SK-N-SH (cell line): Measurements from ENCODE around the gene OPTC. TPM values are rescaled to one million over a fixed set of nuclear protein-coding genes. Genes with fewer than 3 reads are reported as not detected.
A peak's percentile ranks its signal among the peaks of the same experiment; 100 is the strongest.

Experiments used
- CHD2 ChIP-seq: fragments of 150-350 bp; IDR thresholded peaks from 2 replicates; pipeline ENCODE4 v1.6.1; 2018; ENCODE audit warnings: low read length; ENCODE audit not compliant: partially characterized antibody
- EP300 ChIP-seq, 2 experiments: IDR thresholded peaks; 2 replicates each; pipeline versions ENCODE4 v1.4.0 to v1.6.1; 2012; ENCODE audit warnings: borderline replicate concordance in 1 of 2, low read depth in 1 of 2, low read length in 1 of 2
- FOXJ3 ChIP-seq: sonication (generic); formaldehyde crosslinking; IDR thresholded peaks from 2 replicates; pipeline ENCODE4 v1.5.1; 2020; ENCODE audit warnings: mild to moderate bottlenecking, missing genetic modification reagents
- FOXM1 ChIP-seq: IDR thresholded peaks from 2 replicates; pipeline ENCODE4 v1.4.0; 2012; ENCODE audit warnings: low read depth, mild to moderate bottlenecking
- GABPA ChIP-seq: IDR thresholded peaks from 2 replicates; pipeline ENCODE4 v1.4.0; 2012; ENCODE audit warnings: low read depth, mild to moderate bottlenecking
- MXI1 ChIP-seq: IDR thresholded peaks from 2 replicates; pipeline ENCODE4 v1.6.1; 2012; ENCODE audit warnings: mild to moderate bottlenecking, low read depth, low read length, improper control_type of control experiment
- RCOR1 ChIP-seq: fragments of 150-350 bp; IDR thresholded peaks from 2 replicates; pipeline ENCODE4 v1.6.1; 2017; ENCODE audit warnings: antibody characterized with exemption, low read length
- RFX5 ChIP-seq: IDR thresholded peaks from 2 replicates; pipeline ENCODE4 v1.6.1; 2012; ENCODE audit warnings: mild to moderate bottlenecking, improper control_type of control experiment, low read length
- RXRA ChIP-seq: IDR thresholded peaks from 2 replicates; pipeline ENCODE4 v1.4.0; 2012; ENCODE audit warnings: low read depth, mild to moderate bottlenecking, borderline replicate concordance
- TCF12 ChIP-seq: IDR thresholded peaks from 2 replicates; pipeline ENCODE4 v1.4.0; 2012
- polyA plus RNA-seq, 3 experiments: library from polyadenylated mRNA; depleted of rRNA; stranded (reverse); fragments of >200 nt; gene quantifications; 2 replicates each; pipeline ENCODE4 v1.2.3, GENCODE V29; 2012
- TF ChIP-seq, protein P1 (sequence below): IDR thresholded peaks from 2 replicates; pipeline ENCODE4 v1.6.1; 2012; ENCODE audit warnings: mild to moderate bottlenecking, low read depth, low read length, moderate library complexity

Gene OPTC
- polyA plus RNA-seq, 1 of the 3 experiments (the other 2 are of a cell fraction), result not detected

DNA sequence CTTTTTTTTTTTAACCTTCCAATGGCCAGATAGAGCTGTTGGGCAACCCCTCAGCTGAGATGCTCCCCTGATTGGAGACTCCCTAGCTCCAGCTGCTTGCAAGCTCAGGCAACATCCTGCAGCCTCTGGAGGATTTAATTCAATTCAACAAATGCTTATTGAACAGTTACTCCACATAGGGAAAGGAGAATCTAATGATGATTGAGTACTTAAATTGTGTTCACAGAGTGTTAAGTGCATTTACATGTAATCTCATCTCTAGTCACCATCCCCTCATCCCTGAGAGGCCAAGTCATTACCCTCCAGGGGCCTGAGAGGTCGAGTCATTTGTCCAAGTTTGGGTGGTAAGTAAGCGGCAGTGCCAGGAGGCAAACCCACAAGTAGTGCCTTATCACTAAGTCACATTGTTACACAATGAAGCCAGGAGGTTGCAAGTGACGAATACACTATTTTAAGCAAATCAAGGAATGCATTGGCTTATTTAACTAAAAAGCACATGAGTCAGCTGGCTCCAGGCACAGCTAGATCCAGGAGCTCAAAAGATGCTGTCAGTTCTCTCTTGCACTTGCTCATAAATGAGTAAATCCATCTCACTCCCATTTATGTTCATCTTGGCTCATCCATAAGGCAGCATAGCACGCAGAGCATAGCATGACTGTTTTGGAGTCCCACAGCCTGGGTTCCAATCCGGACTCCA lies 64.3 kb downstream of the OPTC start (continued):
- TF ChIP-seq, protein P1, sequence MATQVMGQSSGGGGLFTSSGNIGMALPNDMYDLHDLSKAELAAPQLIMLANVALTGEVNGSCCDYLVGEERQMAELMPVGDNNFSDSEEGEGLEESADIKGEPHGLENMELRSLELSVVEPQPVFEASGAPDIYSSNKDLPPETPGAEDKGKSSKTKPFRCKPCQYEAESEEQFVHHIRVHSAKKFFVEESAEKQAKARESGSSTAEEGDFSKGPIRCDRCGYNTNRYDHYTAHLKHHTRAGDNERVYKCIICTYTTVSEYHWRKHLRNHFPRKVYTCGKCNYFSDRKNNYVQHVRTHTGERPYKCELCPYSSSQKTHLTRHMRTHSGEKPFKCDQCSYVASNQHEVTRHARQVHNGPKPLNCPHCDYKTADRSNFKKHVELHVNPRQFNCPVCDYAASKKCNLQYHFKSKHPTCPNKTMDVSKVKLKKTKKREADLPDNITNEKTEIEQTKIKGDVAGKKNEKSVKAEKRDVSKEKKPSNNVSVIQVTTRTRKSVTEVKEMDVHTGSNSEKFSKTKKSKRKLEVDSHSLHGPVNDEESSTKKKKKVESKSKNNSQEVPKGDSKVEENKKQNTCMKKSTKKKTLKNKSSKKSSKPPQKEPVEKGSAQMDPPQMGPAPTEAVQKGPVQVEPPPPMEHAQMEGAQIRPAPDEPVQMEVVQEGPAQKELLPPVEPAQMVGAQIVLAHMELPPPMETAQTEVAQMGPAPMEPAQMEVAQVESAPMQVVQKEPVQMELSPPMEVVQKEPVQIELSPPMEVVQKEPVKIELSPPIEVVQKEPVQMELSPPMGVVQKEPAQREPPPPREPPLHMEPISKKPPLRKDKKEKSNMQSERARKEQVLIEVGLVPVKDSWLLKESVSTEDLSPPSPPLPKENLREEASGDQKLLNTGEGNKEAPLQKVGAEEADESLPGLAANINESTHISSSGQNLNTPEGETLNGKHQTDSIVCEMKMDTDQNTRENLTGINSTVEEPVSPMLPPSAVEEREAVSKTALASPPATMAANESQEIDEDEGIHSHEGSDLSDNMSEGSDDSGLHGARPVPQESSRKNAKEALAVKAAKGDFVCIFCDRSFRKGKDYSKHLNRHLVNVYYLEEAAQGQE, result peak; percentile 27; the same call in 1 of the 2 replicates
- TF ChIP-seq MXI1 (no peak), RXRA (peak; percentile 97), RCOR1 (no peak), EP300 (IDR thresholded peaks at IDR 0.05; ENCODE audit: borderline replicate concordance in 1 of 2, low read depth in 1 of 2, low read length in 1 of 2) (peak in 1 of 2 experiments; percentile 99; a peak in 2 of 4 replicates), FOXJ3 (CRISPR knock-in tag) (no peak), TCF12 (peak; percentile 98), GABPA (0 out of 2 replicates have a peak, but pooled peaks have one; percentile 10), CHD2 (no peak), RFX5 (no peak; the same call in 1 of the 2 replicates), FOXM1 (peak; percentile 91)
- TF ChIP-seq, all 33 proteins: peak for 17

Other genes with a start within 250 kb of the OPTC start
- 26.2 and 33.5 TPM in 2 replicates for gene BTG2, start 188.6 kb upstream of the OPTC start, polyA plus RNA-seq (2012; rRNA removed)
- gene FMOD, start 143.0 kb upstream of the OPTC start, polyA plus RNA-seq (2012; rRNA removed), result not detected in 2 replicates
- gene PRELP, start 18.3 kb upstream of the OPTC start, polyA plus RNA-seq (2012; rRNA removed), result 0.26 and 0.48 TPM in 2 replicates
- gene ATP2B4, start 132.7 kb downstream of the OPTC start, polyA plus RNA-seq (2012; rRNA removed), result 96.1 and 144 TPM in 2 replicates